H1 (cell line): ENCODE measurements around the gene SLC12A6. TPM values are rescaled to one million over a fixed set of nuclear protein-coding genes. Genes with fewer than 3 reads are reported as not detected.
A peak's percentile ranks its signal among the peaks of the same experiment; 100 is the strongest.

Experiments
- CTCF ChIA-PET: fragments of 300-600 bp; sonication (Branson Sonifier 250); formaldehyde crosslinking; loops from one replicate; lab custom pipeline; 2021; ENCODE audit not compliant: partially characterized antibody; lab: Charles Lee
- POLR2A ChIA-PET: fragments of 300-600 bp; sonication (Branson Sonifier 250); formaldehyde crosslinking; loops from one replicate; lab custom pipeline; 2021; ENCODE audit warnings: inconsistent platforms; ENCODE audit not compliant: partially characterized antibody; lab: Charles Lee
- DNase-seq, 2 experiments: peaks; one replicate each; pipeline versions ENCODE4 v3.0.0 to v3.0.0-alpha.2; 2010 to 2022; ENCODE audit warnings: low spot score in 2 of 2, low read depth in 1 of 2, mixed read lengths in 1 of 2
- FAIRE-seq: peaks from 2 replicates; lab custom pipeline; 2011; peaks lifted over from hg19 to GRCh38; lab: Jason Lieb, UNC
- H2AFZ ChIP-seq: 2 replicates; pipeline ENCODE4 v1.8.1; 2012; ENCODE audit warnings: low read length, inconsistent platforms
- H2AK5ac ChIP-seq: 2 replicates; pipeline ENCODE4 v1.6.1; 2013; ENCODE audit warnings: low read depth, low read length
- H2BK120ac ChIP-seq: replicated peaks from 2 replicates; pipeline ENCODE3; 2013; ENCODE audit warnings: low read depth, low read length, inconsistent platforms
- H2BK12ac ChIP-seq: 2 replicates; pipeline ENCODE4 v1.6.1; 2013; ENCODE audit warnings: low read depth, low read length
- H2BK15ac ChIP-seq: 2 replicates; pipeline ENCODE4 v1.6.1; 2013; ENCODE audit warnings: low read length
- H2BK20ac ChIP-seq: 2 replicates; pipeline ENCODE4 v1.6.1; 2013; ENCODE audit warnings: low read length
- H2BK5ac ChIP-seq: 2 replicates; pipeline ENCODE4 v1.6.1; 2013; ENCODE audit warnings: low read depth, low read length
- H3K14ac ChIP-seq: 2 replicates; pipeline ENCODE4 v1.6.1; 2013; ENCODE audit warnings: inconsistent platforms; ENCODE audit not compliant: insufficient read length
- H3K18ac ChIP-seq: 2 replicates; pipeline ENCODE4 v1.6.1; 2013; ENCODE audit warnings: low read length; ENCODE audit errors: extremely low read depth
- H3K23ac ChIP-seq: 2 replicates; pipeline ENCODE4 v1.6.1; 2013; ENCODE audit warnings: inconsistent platforms; ENCODE audit not compliant: insufficient read length
- H3K23me2 ChIP-seq: 2 replicates; pipeline ENCODE4 v1.6.1; 2013; ENCODE audit warnings: low read depth, low read length
- H3K27ac ChIP-seq: 2 replicates; pipeline ENCODE4 v1.6.1; 2011; ENCODE audit warnings: low read depth, low read length, inconsistent platforms
- H3K27me3 ChIP-seq, 4 experiments: replicated peaks in 1 of 4; 1 replicate in 1 of 4; 2 replicates in 3 of 4; pipeline versions ENCODE4 v1.6.1 to v1.8.1; 2011 to 2013; ENCODE audit warnings: low read length in 3 of 4, mild to moderate bottlenecking in 3 of 4, inconsistent platforms in 2 of 4, mixed read lengths in 2 of 4, moderate library complexity in 1 of 4; ENCODE audit not compliant: control insufficient read depth in 3 of 4, insufficient read depth in 3 of 4; ENCODE audit errors: extremely low read depth in 1 of 4
- H3K36me3 ChIP-seq, 4 experiments: 2 replicates each; pipeline versions ENCODE4 v1.6.1 to v1.8.1; 2011 to 2013; ENCODE audit warnings: mild to moderate bottlenecking in 4 of 4, low read length in 3 of 4, moderate library complexity in 2 of 4, control low read depth in 1 of 4, inconsistent platforms in 1 of 4; ENCODE audit not compliant: insufficient read depth in 4 of 4, control insufficient read depth in 2 of 4
- H3K4ac ChIP-seq: replicated peaks from 2 replicates; pipeline ENCODE3; 2013; ENCODE audit warnings: low read length, low read depth, mixed read lengths, inconsistent platforms; ENCODE audit not compliant: insufficient read length
- H3K4me1 ChIP-seq, 4 experiments: replicated peaks in 1 of 4; 1 replicate in 1 of 4; 2 replicates in 3 of 4; pipeline versions ENCODE4 v1.6.1 to v1.8.1; 2011 to 2013; ENCODE audit warnings: low read length in 3 of 4, inconsistent platforms in 2 of 4, mixed read lengths in 1 of 4; ENCODE audit not compliant: insufficient read depth in 4 of 4, control insufficient read depth in 3 of 4
- H3K4me2 ChIP-seq, 2 experiments: 2 replicates each; pipeline versions ENCODE4 v1.6.1 to v1.8.1; 2011 to 2013; ENCODE audit warnings: low read depth in 2 of 2, low read length in 2 of 2, control low read depth in 1 of 2, inconsistent platforms in 1 of 2, mild to moderate bottlenecking in 1 of 2; ENCODE audit not compliant: insufficient read depth in 1 of 2
- H3K4me3 ChIP-seq, 4 experiments: fragments of 200-600, 300-600 bp in 1 of 4; sonication (generic), shearing (Covaris generic), sonication (Bioruptor Twin) in 1 of 4; 2 replicates each; pipeline versions ENCODE4 v1.5.1 to v1.8.1; 2011 to 2016; ENCODE audit warnings: low read length in 4 of 4, low read depth in 3 of 4, control low read depth in 2 of 4, inconsistent platforms in 2 of 4, mild to moderate bottlenecking in 2 of 4, mixed read lengths in 1 of 4, moderate library complexity in 1 of 4; ENCODE audit not compliant: insufficient read depth in 2 of 4; ENCODE audit errors: extremely low read depth in 1 of 4
- H3K56ac ChIP-seq: replicated peaks from 2 replicates; pipeline ENCODE3; 2013; ENCODE audit warnings: low read depth, mild to moderate bottlenecking, mixed read lengths, low read length, inconsistent platforms; ENCODE audit not compliant: insufficient read length
- H3K79me1 ChIP-seq: 2 replicates; pipeline ENCODE4 v1.6.1; 2013; ENCODE audit warnings: low read depth, low read length, control low read depth
- H3K79me2 ChIP-seq, 2 experiments: 2 replicates each; pipeline versions ENCODE4 v1.6.1 to v1.8.1; 2012 to 2013; ENCODE audit warnings: low read length in 2 of 2, mild to moderate bottlenecking in 2 of 2, inconsistent platforms in 1 of 2; ENCODE audit not compliant: insufficient read depth in 2 of 2, control insufficient read depth in 1 of 2
- H3K9ac ChIP-seq, 4 experiments: replicated peaks in 1 of 4; 1 replicate in 1 of 4; 2 replicates in 3 of 4; pipeline versions ENCODE4 v1.6.1 to v1.8.1; 2011 to 2013; ENCODE audit warnings: low read depth in 3 of 4, low read length in 3 of 4, control low read depth in 2 of 4, mild to moderate bottlenecking in 2 of 4, moderate library complexity in 2 of 4, inconsistent platforms in 1 of 4; ENCODE audit errors: extremely low read depth in 1 of 4
- H3K9me3 ChIP-seq, 2 experiments: 2 replicates each; pipeline versions ENCODE4 v1.6.1 to v1.8.1; 2012 to 2013; ENCODE audit warnings: mild to moderate bottlenecking in 2 of 2, moderate library complexity in 2 of 2, control low read depth in 1 of 2, inconsistent platforms in 1 of 2, low read depth in 1 of 2, low read length in 1 of 2, mixed read lengths in 1 of 2; ENCODE audit not compliant: insufficient read depth in 2 of 2
- H4K20me1 ChIP-seq, 2 experiments: replicated peaks in 1 of 2; 2 replicates each; pipeline versions ENCODE3 to v1.8.1; 2011 to 2013; ENCODE audit warnings: inconsistent platforms in 2 of 2, low read length in 2 of 2, mild to moderate bottlenecking in 1 of 2; ENCODE audit not compliant: insufficient read depth in 2 of 2, control insufficient read depth in 1 of 2
- H4K5ac ChIP-seq: 2 replicates; pipeline ENCODE4 v1.6.1; 2013; ENCODE audit warnings: low read length, low read depth, mixed read lengths, inconsistent platforms; ENCODE audit not compliant: insufficient read length
- H4K8ac ChIP-seq: 2 replicates; pipeline ENCODE4 v1.8.0; 2013; ENCODE audit warnings: mild to moderate bottlenecking, moderate library complexity, low read length, inconsistent platforms; ENCODE audit not compliant: insufficient read depth; ENCODE audit errors: extremely low read depth
- H4K91ac ChIP-seq: replicated peaks from 2 replicates; pipeline ENCODE3; 2013; ENCODE audit warnings: low read length, mixed read lengths, inconsistent platforms; ENCODE audit not compliant: insufficient read length
- CHD2 ChIP-seq: IDR thresholded peaks from 2 replicates; pipeline ENCODE4 v1.6.1; 2012; ENCODE audit warnings: low read length, improper control_type of control experiment
- RAD21 ChIP-seq, 2 experiments: IDR thresholded peaks in 1 of 2; conservative IDR thresholded peaks in 1 of 2; 2 replicates each; pipeline ENCODE4 v1.6.1; 2011; ENCODE audit warnings: low read depth in 2 of 2, low read length in 2 of 2, improper control_type of control experiment in 1 of 2, inconsistent platforms in 1 of 2, mild to moderate bottlenecking in 1 of 2, moderate library complexity in 1 of 2
- WGBS, 2 experiments: shearing (Covaris generic) in 1 of 2; methylation state at CpG; one replicate each; pipeline versions ENCODE4 v1.1.6 to v1.1.7; 2013 to 2015; ENCODE audit warnings: low lambda C conversion rate in 2 of 2, mixed read lengths in 2 of 2, inconsistent platforms in 1 of 2, low coverage in 1 of 2, missing lambda C conversion rate in 1 of 2; ENCODE audit not compliant: insufficient replicate concordance in 2 of 2, insufficient coverage in 1 of 2, insufficient read length in 1 of 2; ENCODE audit errors: extremely low coverage in 1 of 2, missing lambda C conversion rate in 1 of 2; 5-methylcytosine and 5-hydroxymethylcytosine counted together
- polyA plus RNA-seq, 7 experiments: library from polyadenylated mRNA; depleted of rRNA in 3 of 7; stranded (reverse) in 5 of 7; unstranded in 2 of 7; fragments of >200 nt in 5 of 7; fragments of 200-250 nt in 2 of 7; gene quantifications; 1 replicate in 5 of 7; 2 replicates in 1 of 7; 4 replicates in 1 of 7; pipeline versions ENCODE4 v1.2.1 to v1.2.3, GENCODE V29; 2011 to 2013; ENCODE audit warnings: missing spikeins in 2 of 7, mixed read lengths in 2 of 7
- total RNA-seq: library from RNA; stranded (reverse); fragmentation: NEBNext Ultra II Directional; extraction: Animal tissue kit (Norgen Biotek cat#: 25700); gene quantifications from 2 replicates; pipeline ENCODE4 v1.2.1, GENCODE V29; 2021
- TF ChIP-seq, protein P1 (sequence below), 3 experiments: IDR thresholded peaks; 1 replicate in 2 of 3; 2 replicates in 1 of 3; pipeline versions ENCODE4 v1.5.1 to v1.6.1; 2011; ENCODE audit warnings: low read length in 3 of 3, mild to moderate bottlenecking in 3 of 3, inconsistent platforms in 2 of 3, low read depth in 1 of 3, moderate library complexity in 1 of 3; ENCODE audit not compliant: insufficient read depth in 1 of 3; ENCODE audit errors: control extremely low read depth in 1 of 3

The SLC12A6 gene
- total and polyA plus RNA-seq, 2 of the 8 experiments (the other 6 are each of a cell fraction or from before 2014, with no cell fraction given), result 9.2 to 11.1 TPM

GRCh38 chr15:34262362-34262761 is 75.2 kb downstream of the SLC12A6 start:
- no peak overlapping the region for H2BK12ac ChIP-seq
- H2AK5ac ChIP-seq, result no peak overlapping the region
- H4K5ac ChIP-seq, result no peak overlapping the region
- H4K8ac ChIP-seq, result peak overlapping the region; percentile 57; the same call in 1 of the 2 replicates
- H3K4me3 ChIP-seq, result no peak overlapping the region
- POLR2A ChIA-PET, result no interaction called here
- H3K14ac ChIP-seq, result no peak overlapping the region
- H2BK5ac ChIP-seq, result no peak overlapping the region
- H2BK120ac ChIP-seq, result no peak overlapping the region
- H4K91ac ChIP-seq, result no peak overlapping the region
- H2BK15ac ChIP-seq, result no peak overlapping the region
- H3K9ac ChIP-seq, result no peak overlapping the region
- no peak overlapping the region for H3K56ac ChIP-seq
- no peaks in the 10 kb centered on the region for H3K9me3 ChIP-seq
- no peaks in the 10 kb centered on the region for H3K27me3 ChIP-seq
- CTCF ChIA-PET, result interaction anchor here (0.9 to 2.6 kb wide), 4 partner anchors 11 to 152 kb away, joined by 3 to 14 read pairs (median 4); no protein-coding TSS in a partner anchor
- H2AFZ ChIP-seq, result no peak overlapping the region
- H3K79me2 ChIP-seq, result no peaks in the 10 kb centered on the region
- no peak for DNase-seq
- H3K4me1 ChIP-seq, result no peaks in the 10 kb centered on the region
- H3K79me1 ChIP-seq, result no peaks in the 10 kb centered on the region
- H3K4me2 ChIP-seq, result no peak overlapping the region
- H3K23ac ChIP-seq, result no peak overlapping the region
- no peak for TF ChIP-seq CHD2
- TF ChIP-seq, protein P1, sequence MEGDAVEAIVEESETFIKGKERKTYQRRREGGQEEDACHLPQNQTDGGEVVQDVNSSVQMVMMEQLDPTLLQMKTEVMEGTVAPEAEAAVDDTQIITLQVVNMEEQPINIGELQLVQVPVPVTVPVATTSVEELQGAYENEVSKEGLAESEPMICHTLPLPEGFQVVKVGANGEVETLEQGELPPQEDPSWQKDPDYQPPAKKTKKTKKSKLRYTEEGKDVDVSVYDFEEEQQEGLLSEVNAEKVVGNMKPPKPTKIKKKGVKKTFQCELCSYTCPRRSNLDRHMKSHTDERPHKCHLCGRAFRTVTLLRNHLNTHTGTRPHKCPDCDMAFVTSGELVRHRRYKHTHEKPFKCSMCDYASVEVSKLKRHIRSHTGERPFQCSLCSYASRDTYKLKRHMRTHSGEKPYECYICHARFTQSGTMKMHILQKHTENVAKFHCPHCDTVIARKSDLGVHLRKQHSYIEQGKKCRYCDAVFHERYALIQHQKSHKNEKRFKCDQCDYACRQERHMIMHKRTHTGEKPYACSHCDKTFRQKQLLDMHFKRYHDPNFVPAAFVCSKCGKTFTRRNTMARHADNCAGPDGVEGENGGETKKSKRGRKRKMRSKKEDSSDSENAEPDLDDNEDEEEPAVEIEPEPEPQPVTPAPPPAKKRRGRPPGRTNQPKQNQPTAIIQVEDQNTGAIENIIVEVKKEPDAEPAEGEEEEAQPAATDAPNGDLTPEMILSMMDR (IDR thresholded peaks at IDR 0.05; ENCODE audit: control extremely low read depth in 1 of 3, insufficient read depth in 1 of 3, low read depth in 1 of 3, low read length in 3 of 3), result peak; percentile 16 to 25 (median 18); a peak in 3 of 4 replicates
- TF ChIP-seq RAD21 (IDR thresholded peaks at IDR 0.05 in 1 of 2, conservative IDR thresholded peaks at IDR 0.05 in 1 of 2; ENCODE audit: low read depth in 2 of 2, low read length in 2 of 2), result peak; percentile 30 to 46
- TF ChIP-seq, all 59 proteins: peak for 2
- Histone ChIP-seq H2BK20ac (no peak overlapping the region), H3K4ac (no peak overlapping the region), H4K20me1 (peaks cover 0 to 1% of the 10 kb centered on the region in 2 experiments), H3K27ac (no peak overlapping the region), H3K36me3 (no peaks in the 10 kb centered on the region), H3K23me2 (no peaks in the 10 kb centered on the region), H3K18ac (no peak overlapping the region)
- 90% methylated on average over 13 of the region's 13 CpGs; no CpG with 5 or more reads in 1 of the 2 experiments for WGBS, 2 experiments
- FAIRE-seq, result no peak
